ENCODE data around the gene GDNF. TPM values are rescaled to one million over a fixed set of nuclear protein-coding genes. Genes with fewer than 3 reads are reported as not detected.

GDNF gene
- total and polyA plus RNA-seq, 2 experiments from 2014 or later: 0.13 to 0.17 TPM

- ATAC-seq: no peak
- DNase-seq (ENCODE audit: low spot score): no peak
- H3K4me1 Mint-ChIP-seq: no peaks in the 10 kb centered on the region
Observed at GRCh38 chr5:37808945-37809344, 30.9 kb downstream of the GDNF start.

GRCh38 chr5:37807621-37808301 is 32.1 kb downstream of the GDNF start:
- H3K4me3 Mint-ChIP-seq: no peak overlapping the region
- Histone ChIP-seq H3K4me1 (ENCODE audit: insufficient read depth) (no peaks in the 10 kb centered on the region), H3K27ac (ENCODE audit: low read depth) (no peak overlapping the region), H4K20me1 (replicated peaks; ENCODE audit: insufficient read depth) (no peaks in the 10 kb centered on the region), H3K4me2 (no peak overlapping the region), H3K27me3 (ENCODE audit: insufficient read depth) (no peaks in the 10 kb centered on the region), H3K9me2 (ENCODE audit: insufficient read depth) (peaks cover 17% of the 10 kb centered on the region; the same call in 1 of the 2 replicates), H3K4me3 (no peak overlapping the region), H3K79me2 (replicated peaks; ENCODE audit: insufficient read depth) (no peaks in the 10 kb centered on the region), H3K36me3 (ENCODE audit: insufficient read depth) (no peaks in the 10 kb centered on the region), H3F3A (replicated peaks; ENCODE audit: low read depth) (no peaks in the 10 kb centered on the region), H2AFZ (no peak overlapping the region)
- H3K27me3 Mint-ChIP-seq (ENCODE audit: insufficient read depth, low read depth, poor library complexity): peaks cover 2% of the 10 kb centered on the region
- H3K27ac Mint-ChIP-seq: no peak overlapping the region
- no peaks in the 10 kb centered on the region for H3K9me3 Mint-ChIP-seq
- DNase-seq (ENCODE audit: low spot score) (no peak), ATAC-seq (no peak)
- H3K4me1 Mint-ChIP-seq: no peaks in the 10 kb centered on the region
- H3K36me3 Mint-ChIP-seq (ENCODE audit: low read depth): no peaks in the 10 kb centered on the region
- TF ChIP-seq REST (IDR thresholded peaks at IDR 0.05; ENCODE audit: unreplicated experiment): no peak
- TF ChIP-seq ETS1 (IDR thresholded peaks at IDR 0.05): no peak
- TF ChIP-seq EZH2 (IDR thresholded peaks at IDR 0.05; ENCODE audit: low read depth, unreplicated experiment): no peak
- no peak for TF ChIP-seq ZNF331 (CRISPR knock-in tag; IDR thresholded peaks at IDR 0.05; ENCODE audit: low read depth)
- TF ChIP-seq ZNF114 (CRISPR knock-in tag; IDR thresholded peaks at IDR 0.05): no peak

More at GRCh38 chr5:37808945-37809344, 30.9 kb downstream of the GDNF start:
- Histone ChIP-seq H2AFZ (no peak overlapping the region), H3F3A (replicated peaks; ENCODE audit: low read depth) (no peaks in the 10 kb centered on the region), H3K4me2 (no peak overlapping the region), H3K36me3 (ENCODE audit: insufficient read depth) (no peaks in the 10 kb centered on the region), H4K20me1 (replicated peaks; ENCODE audit: insufficient read depth) (no peaks in the 10 kb centered on the region), H3K79me2 (replicated peaks; ENCODE audit: insufficient read depth) (no peaks in the 10 kb centered on the region), H3K27me3 (ENCODE audit: insufficient read depth) (no peaks in the 10 kb centered on the region), H3K27ac (ENCODE audit: low read depth) (no peak overlapping the region), H3K4me1 (ENCODE audit: insufficient read depth) (no peaks in the 10 kb centered on the region), H3K9me2 (ENCODE audit: insufficient read depth) (peaks cover 17% of the 10 kb centered on the region; the same call in 1 of the 2 replicates), H3K4me3 (no peak overlapping the region)
- no peaks in the 10 kb centered on the region for H3K36me3 Mint-ChIP-seq (ENCODE audit: low read depth)
- H3K27me3 Mint-ChIP-seq (ENCODE audit: insufficient read depth, low read depth, poor library complexity): peaks cover 2% of the 10 kb centered on the region
- H3K27ac Mint-ChIP-seq: no peak overlapping the region
- no peaks in the 10 kb centered on the region for H3K9me3 Mint-ChIP-seq
- no peak overlapping the region for H3K4me3 Mint-ChIP-seq
- TF ChIP-seq REST (IDR thresholded peaks at IDR 0.05; ENCODE audit: unreplicated experiment): no peak
- no peak for TF ChIP-seq ETS1 (IDR thresholded peaks at IDR 0.05)
- TF ChIP-seq STAT1 (IDR thresholded peaks at IDR 0.05; ENCODE audit: unreplicated experiment): no peak
- TF ChIP-seq ZNF331 (CRISPR knock-in tag; IDR thresholded peaks at IDR 0.05; ENCODE audit: low read depth): no peak
- TF ChIP-seq POLR2AphosphoS5 (IDR thresholded peaks at IDR 0.05; ENCODE audit: low read depth): no peak
